HG02870 (cell line): Measurements from ENCODE around the gene STARD9.

Experiments
- ATAC-seq: cut with Tn5 transposase; IDR thresholded peaks from one replicate; pipeline ENCODE4 v1.9.1; 2021; ENCODE audit warnings: mild to moderate bottlenecking, moderate library complexity; ENCODE audit not compliant: unreplicated experiment

The STARD9 gene

GRCh38 chr15:42692536-42692935 is 117.1 kb downstream of the STARD9 start:
- no peak for ATAC-seq

- ATAC-seq: no peak
These were observed 117.6 kb downstream of the STARD9 start for GRCh38 chr15:42692997-42693396.

- no peak for ATAC-seq
These were observed 118.1 kb downstream of the STARD9 start for GRCh38 chr15:42693496-42693895.

GRCh38 chr15:42693942-42694341 is 118.5 kb downstream of the STARD9 start:
- no peak for ATAC-seq

- ATAC-seq: no peak
These were observed 119.0 kb downstream of the STARD9 start for GRCh38 chr15:42694398-42694797.

- no peak for ATAC-seq
These were observed 120.2 kb downstream of the STARD9 start for GRCh38 chr15:42695527-42696071.

- ATAC-seq: no peak
These were observed 121.2 kb downstream of the STARD9 start for GRCh38 chr15:42696626-42697025.

- peak; percentile 65 for ATAC-seq
These were observed 129.1 kb downstream of the STARD9 start for GRCh38 chr15:42704492-42704926.

GRCh38 chr15:42705336-42705735 is 129.9 kb downstream of the STARD9 start:
- ATAC-seq: no peak

GRCh38 chr15:42707068-42707467 is 131.7 kb downstream of the STARD9 start:
- no peak for ATAC-seq

GRCh38 chr15:42707873-42708544 is 132.6 kb downstream of the STARD9 start:
- ATAC-seq: no peak

GRCh38 chr15:42710662-42711061 is 135.3 kb downstream of the STARD9 start:
- no peak for ATAC-seq

GRCh38 chr15:42711746-42712145 is 136.3 kb downstream of the STARD9 start:
- no peak for ATAC-seq

GRCh38 chr15:42712584-42712983 is 137.2 kb downstream of the STARD9 start:
- ATAC-seq: no peak

- ATAC-seq: no peak
These were observed 140.7 kb downstream of the STARD9 start for GRCh38 chr15:42716125-42716524.

- no peak for ATAC-seq
These were observed 141.2 kb downstream of the STARD9 start for GRCh38 chr15:42716626-42717025.

GRCh38 chr15:42719043-42719442 is 143.6 kb downstream of the STARD9 start:
- ATAC-seq: no peak

- no peak for ATAC-seq
These were observed 144.7 kb downstream of the STARD9 start for GRCh38 chr15:42720071-42720470.

GRCh38 chr15:42721016-42721415 is 145.6 kb downstream of the STARD9 start:
- ATAC-seq: no peak

GRCh38 chr15:42721916-42722315 is 146.5 kb downstream of the STARD9 start:
- no peak for ATAC-seq

- no peak for ATAC-seq
These were observed 147.7 kb downstream of the STARD9 start for GRCh38 chr15:42723068-42723467.

- no peak for ATAC-seq
These were observed 148.9 kb downstream of the STARD9 start for GRCh38 chr15:42724276-42724675.
